Natural killer cell treated with Interleukin-12 subunit alpha and Interleukin-12 subunit beta and Interleukin-15 and Interleukin-18, amount 100 ng/mL, for 72 hours (primary cell): ENCODE data around the gene OSMR. TPM values are rescaled to one million over a fixed set of nuclear protein-coding genes. Genes with fewer than 3 reads are reported as not detected.

ENCODE experiments used
- ATAC-seq, 2 donors: fragments of 150-1000 bp; cut with Tn5 transposase in 1 of 2; sonication (Bioruptor Pico), chemical (Tn5 transposase) in 1 of 2; 2 replicates each; pipeline ENCODE4 v1.10.0; 2021
- DNase-seq: peaks from one replicate; pipeline ENCODE4 v3.0.0; 2022; ENCODE audit warnings: low spot score
- H3K27ac Mint-ChIP-seq, 2 donors: 1 replicate in 1 of 2; 2 replicates in 1 of 2; pipeline ENCODE4 v1.8.0; 2022; ENCODE audit warnings: mixed read lengths in 2 of 2, mild to moderate bottlenecking in 1 of 2, moderate library complexity in 1 of 2
- H3K27me3 Mint-ChIP-seq, 2 donors: 1 replicate in 1 of 2; 2 replicates in 1 of 2; pipeline ENCODE4 v1.8.0; 2022; ENCODE audit warnings: mixed read lengths in 2 of 2
- H3K36me3 Mint-ChIP-seq: one replicate; pipeline ENCODE4 v1.8.0; 2022; ENCODE audit warnings: mixed read lengths
- H3K4me1 Mint-ChIP-seq, 2 donors: 1 replicate in 1 of 2; 2 replicates in 1 of 2; pipeline ENCODE4 v1.8.0; 2022; ENCODE audit warnings: low read depth in 2 of 2, mixed read lengths in 2 of 2, mild to moderate bottlenecking in 1 of 2
- H3K4me3 Mint-ChIP-seq: one replicate; pipeline ENCODE4 v1.8.0; 2022; ENCODE audit warnings: mixed read lengths
- H3K9me3 Mint-ChIP-seq: 2 replicates; pipeline ENCODE4 v1.8.0; 2022; ENCODE audit warnings: mixed read lengths
- total RNA-seq, 2 donors: library from RNA; stranded (reverse); gene quantifications; one replicate each; pipeline ENCODE4 v1.2.3, GENCODE V29; 2022

The OSMR gene
- total RNA-seq, 2 donors from 2014 or later, result 0.17 to 0.36 TPM

DNA sequence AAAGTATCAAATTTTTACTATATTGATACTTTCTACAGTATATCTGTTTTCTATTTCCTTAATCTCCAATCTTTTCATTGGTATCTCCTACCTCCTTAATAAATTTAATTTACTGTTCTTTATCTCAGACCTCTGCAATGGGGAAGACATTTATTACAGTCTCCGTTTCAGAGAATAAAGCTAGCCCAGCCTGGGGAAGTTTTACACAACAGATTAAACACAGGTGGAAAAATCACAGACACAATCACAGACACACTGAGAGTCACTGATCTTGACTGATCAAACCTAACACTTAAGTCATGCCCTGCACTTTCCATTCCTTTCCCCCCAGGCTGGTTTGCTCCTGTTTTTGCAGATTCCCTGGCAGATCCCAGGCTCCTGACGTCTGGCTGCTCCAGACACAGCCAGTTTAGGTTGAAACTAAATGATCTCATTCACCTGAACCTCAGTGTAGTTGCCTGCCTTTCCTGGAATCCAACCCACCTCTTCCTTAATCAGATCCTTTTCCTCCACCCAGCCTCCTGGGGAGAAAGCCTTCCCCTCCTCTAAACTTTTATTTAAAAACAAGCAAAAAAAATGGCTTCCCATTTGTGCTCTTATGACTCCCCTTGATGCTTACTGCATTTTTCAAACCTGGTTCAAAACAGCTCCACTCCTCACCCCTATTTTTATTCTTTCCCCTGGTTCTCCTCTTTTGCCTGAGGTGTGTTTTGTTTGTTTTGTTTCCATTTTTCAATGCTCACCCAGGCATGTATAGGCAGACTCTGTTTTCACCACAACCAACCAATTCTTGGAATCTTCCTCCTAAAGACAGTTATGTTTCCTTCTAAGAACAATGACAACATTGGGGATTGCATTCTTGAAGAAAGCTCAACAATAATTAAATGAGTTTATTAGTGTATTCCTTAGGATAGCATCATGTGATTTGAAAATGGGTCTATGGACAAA lies 29.5 kb upstream of the OSMR start:
- H3K36me3 Mint-ChIP-seq, result no peaks in the 10 kb centered on the region
- H3K4me1 Mint-ChIP-seq, result no peaks in the 10 kb centered on the region
- H3K27ac Mint-ChIP-seq, result no peak overlapping the region
- peaks cover 30 to 52% of the 10 kb centered on the region in 2 donors for H3K27me3 Mint-ChIP-seq
- H3K4me3 Mint-ChIP-seq, result no peak overlapping the region
- no peaks in the 10 kb centered on the region for H3K9me3 Mint-ChIP-seq
- ATAC-seq, result no peak
- no peak for DNase-seq

DNA sequence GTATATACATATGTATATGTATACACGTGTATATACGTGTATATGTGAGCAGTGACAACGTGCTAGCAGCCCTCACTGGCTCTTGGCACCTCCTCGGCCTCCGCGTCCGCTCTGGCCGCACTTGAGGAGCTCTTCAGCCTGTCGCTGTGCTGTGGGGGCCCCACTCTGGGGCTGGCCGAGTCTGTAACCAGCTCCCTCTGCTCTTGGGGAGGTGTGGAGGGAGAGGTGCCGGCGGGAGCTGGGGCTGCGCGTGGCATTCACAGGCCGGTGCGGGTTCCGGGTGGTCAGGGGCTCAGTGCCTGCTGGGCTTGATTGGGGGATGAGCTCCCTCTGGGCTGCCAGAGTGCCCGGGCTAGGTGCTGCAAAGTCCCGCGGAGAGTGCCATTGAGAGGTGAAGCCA lies 24.1 kb upstream of the OSMR start:
- Mint-ChIP-seq H3K27ac (no peak overlapping the region), H3K27me3 (peaks cover 6 to 18% of the 10 kb centered on the region in 2 donors), H3K36me3 (no peaks in the 10 kb centered on the region), H3K4me1 (no peaks in the 10 kb centered on the region), H3K9me3 (no peaks in the 10 kb centered on the region), H3K4me3 (no peak overlapping the region)
- ATAC-seq (no peak), DNase-seq (no peak)

DNA sequence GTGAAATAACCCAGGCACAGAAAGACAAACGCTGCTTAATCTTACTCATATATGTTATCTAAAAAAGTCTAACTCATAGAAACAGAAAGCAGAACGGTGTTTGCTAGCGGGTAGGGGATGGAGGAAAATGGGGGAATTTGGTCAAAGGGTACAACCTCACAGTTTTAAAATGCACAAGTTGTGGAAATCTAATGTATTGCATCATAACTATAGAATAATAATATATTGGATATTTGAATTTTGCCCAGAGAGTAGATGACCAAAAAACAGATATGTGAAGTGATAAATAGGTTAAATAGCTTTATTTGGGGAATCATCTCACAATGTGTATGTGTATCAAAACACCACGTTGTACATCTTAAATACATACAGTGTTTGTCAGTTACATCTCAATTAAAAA lies 22.3 kb upstream of the OSMR start:
- no peak for ATAC-seq
- Mint-ChIP-seq H3K4me3 (no peak overlapping the region), H3K36me3 (no peaks in the 10 kb centered on the region), H3K27me3 (peaks cover 7 to 9% of the 10 kb centered on the region in 2 donors), H3K9me3 (no peaks in the 10 kb centered on the region), H3K27ac (no peak overlapping the region), H3K4me1 (no peaks in the 10 kb centered on the region)
- DNase-seq, result no peak

DNA sequence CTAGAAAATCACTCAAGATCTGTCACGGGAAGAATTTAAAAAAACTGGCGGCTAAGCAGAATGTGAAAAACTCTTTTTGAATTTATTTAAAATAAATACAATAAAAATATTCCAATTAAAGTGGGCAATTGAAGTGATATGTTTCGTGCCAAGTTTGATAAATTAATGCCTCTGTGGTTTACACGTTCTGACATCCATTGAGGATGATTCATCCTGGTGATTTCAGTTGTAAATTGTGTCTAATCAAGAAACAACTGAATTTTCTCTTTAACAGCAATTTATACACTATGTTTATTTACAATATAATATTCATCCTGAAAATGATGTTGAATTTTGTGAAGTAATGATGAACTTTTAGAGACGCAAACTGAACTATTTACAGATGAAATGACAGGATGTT lies 21.0 kb upstream of the OSMR start:
- Mint-ChIP-seq H3K4me3 (peak overlapping the region; percentile 3), H3K4me1 (no peaks in the 10 kb centered on the region)
- ATAC-seq, result no peak

DNA sequence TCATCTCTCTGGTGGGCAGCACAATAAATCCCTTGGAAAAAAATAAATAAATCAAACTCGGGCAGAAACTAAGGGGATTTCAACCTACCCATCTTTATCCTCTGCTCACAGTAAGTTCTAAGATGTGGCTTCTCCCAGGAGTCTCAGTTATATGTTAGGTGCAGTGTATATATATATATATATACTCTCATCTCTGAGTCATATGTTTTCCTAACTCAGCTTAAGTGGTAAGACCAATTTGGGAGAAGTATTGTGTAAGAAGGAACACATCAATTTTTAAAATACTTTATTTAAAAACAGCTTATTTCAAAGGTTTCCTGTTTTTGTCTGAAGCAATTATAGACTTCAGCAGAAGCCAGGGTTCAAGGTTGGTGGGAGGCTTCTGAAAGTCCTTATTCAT lies 20.3 kb upstream of the OSMR start:
- no peaks in the 10 kb centered on the region for H3K36me3 Mint-ChIP-seq
- ATAC-seq, result no peak
- H3K4me3 Mint-ChIP-seq, result no peak overlapping the region
- no peak for DNase-seq
- peaks cover 7 to 21% of the 10 kb centered on the region in 2 donors for H3K27me3 Mint-ChIP-seq
- H3K4me1 Mint-ChIP-seq, result no peaks in the 10 kb centered on the region
- H3K9me3 Mint-ChIP-seq, result no peaks in the 10 kb centered on the region
- H3K27ac Mint-ChIP-seq, result no peak overlapping the region

More for the DNA sequence above, 21.0 kb upstream of the OSMR start:
- no peak overlapping the region for H3K27ac Mint-ChIP-seq
- no peaks in the 10 kb centered on the region for H3K9me3 Mint-ChIP-seq
- no peak for DNase-seq
- peaks cover 7 to 17% of the 10 kb centered on the region in 2 donors for H3K27me3 Mint-ChIP-seq
- no peaks in the 10 kb centered on the region for H3K36me3 Mint-ChIP-seq

DNA sequence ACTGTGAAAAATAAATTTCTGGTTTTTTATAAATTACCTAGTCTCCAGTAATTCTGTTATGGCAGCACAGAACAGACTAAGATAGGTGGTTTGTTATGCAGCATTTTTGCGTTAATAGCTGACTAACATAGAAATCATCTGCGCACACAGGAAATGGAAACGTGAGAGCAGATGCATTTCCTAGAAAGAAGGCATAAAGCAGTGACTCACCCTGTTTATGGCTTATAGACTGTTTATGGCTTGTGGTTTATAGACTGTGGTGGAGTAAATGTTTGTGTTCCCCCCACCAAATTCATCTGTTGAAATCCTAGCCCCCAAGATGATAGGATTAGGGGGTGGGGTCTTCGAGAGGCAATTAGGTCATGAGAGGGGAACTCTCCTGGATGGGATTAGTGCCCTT lies 18.3 kb upstream of the OSMR start:
- Mint-ChIP-seq H3K4me3 (no peak overlapping the region), H3K27ac (no peak overlapping the region), H3K27me3 (peaks cover 18 to 21% of the 10 kb centered on the region in 2 donors), H3K9me3 (no peaks in the 10 kb centered on the region), H3K4me1 (peaks cover 0 to 8% of the 10 kb centered on the region in 2 donors), H3K36me3 (no peaks in the 10 kb centered on the region)
- ATAC-seq (peak in 1 of 2 donors; percentile 46), DNase-seq (no peak)

DNA sequence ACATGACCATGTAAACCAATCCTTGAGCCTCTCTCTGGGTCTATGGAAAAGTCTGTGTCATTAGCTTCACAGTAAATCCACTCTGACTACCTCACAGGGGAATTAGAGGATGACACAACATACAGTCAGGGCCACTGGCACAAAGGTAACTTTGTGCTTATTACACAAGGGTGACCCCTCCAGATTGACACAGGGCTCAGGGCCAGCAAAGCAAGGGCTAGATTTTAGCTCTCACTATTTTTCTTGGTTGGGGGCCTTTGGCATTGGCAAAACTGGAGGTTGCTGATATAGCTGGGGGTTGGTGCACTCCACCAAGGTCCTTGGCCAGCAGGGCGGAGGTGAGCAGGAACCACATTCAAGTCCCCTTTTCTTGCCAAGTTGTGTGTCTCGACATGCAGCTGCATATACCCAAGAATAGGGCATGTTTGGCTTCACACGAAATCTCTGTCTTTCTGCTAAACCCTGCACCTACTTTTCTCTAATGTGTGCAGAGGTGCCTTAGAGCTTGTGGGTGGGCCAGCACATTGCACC lies 15.2 kb upstream of the OSMR start:
- Mint-ChIP-seq H3K4me3 (no peak overlapping the region), H3K4me1 (peaks cover 0 to 8% of the 10 kb centered on the region in 2 donors), H3K36me3 (no peaks in the 10 kb centered on the region), H3K9me3 (no peaks in the 10 kb centered on the region), H3K27ac (no peak overlapping the region), H3K27me3 (peaks cover 22 to 23% of the 10 kb centered on the region in 2 donors)
- no peak for ATAC-seq
- no peak for DNase-seq

DNA sequence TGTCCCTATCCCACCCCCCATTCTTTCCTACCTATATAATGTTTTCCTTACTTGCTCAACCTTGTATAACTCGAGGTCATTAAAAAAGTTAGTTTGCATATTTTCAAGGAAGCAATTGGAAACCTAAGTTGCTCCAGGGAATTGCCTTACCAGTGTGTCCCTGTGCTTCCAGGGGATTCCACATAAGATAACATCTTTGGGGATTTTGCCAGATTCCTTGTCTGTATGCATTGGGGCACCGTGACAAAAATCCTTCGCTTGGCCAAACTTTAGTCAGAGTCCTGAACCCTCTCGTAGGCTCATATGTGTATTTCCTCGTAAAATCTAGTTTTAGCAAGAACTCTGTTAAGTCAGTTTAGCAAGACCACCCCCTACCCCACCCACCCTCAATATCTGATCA lies 14.7 kb upstream of the OSMR start:
- no peak overlapping the region for H3K4me3 Mint-ChIP-seq
- peaks cover 23 to 27% of the 10 kb centered on the region in 2 donors for H3K27me3 Mint-ChIP-seq
- DNase-seq (no peak), ATAC-seq (no peak)
- H3K27ac Mint-ChIP-seq, result no peak overlapping the region
- no peaks in the 10 kb centered on the region for H3K9me3 Mint-ChIP-seq
- H3K4me1 Mint-ChIP-seq, result peaks cover 0 to 8% of the 10 kb centered on the region in 2 donors
- no peaks in the 10 kb centered on the region for H3K36me3 Mint-ChIP-seq

DNA sequence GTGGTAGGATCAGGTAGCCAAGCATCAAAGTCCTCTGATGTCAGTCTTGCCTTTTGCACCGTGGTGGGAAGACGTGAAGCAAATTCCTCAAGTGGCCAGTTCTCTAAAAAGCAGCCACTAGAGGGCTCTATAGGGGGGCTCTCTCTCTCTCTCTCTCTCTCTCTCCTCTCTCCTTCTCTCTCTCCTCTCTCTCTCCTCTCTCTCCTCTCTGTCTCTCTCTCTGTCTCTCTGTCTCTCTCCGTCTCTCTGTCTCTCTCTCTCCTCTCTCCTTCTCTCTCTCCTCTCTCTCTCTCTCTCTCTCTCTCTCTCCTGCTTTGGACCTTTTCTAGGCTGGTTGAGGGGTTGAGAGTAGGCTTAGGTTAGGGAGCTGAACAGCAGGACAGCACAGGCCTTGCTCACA lies 13.9 kb upstream of the OSMR start:
- no peak overlapping the region for H3K27ac Mint-ChIP-seq
- H3K36me3 Mint-ChIP-seq, result no peaks in the 10 kb centered on the region
- H3K9me3 Mint-ChIP-seq, result no peaks in the 10 kb centered on the region
- peaks cover 21 to 25% of the 10 kb centered on the region in 2 donors for H3K27me3 Mint-ChIP-seq
- no peak overlapping the region for H3K4me3 Mint-ChIP-seq
- peaks cover 0 to 8% of the 10 kb centered on the region in 2 donors for H3K4me1 Mint-ChIP-seq
- DNase-seq, result no peak
- no peak for ATAC-seq

DNA sequence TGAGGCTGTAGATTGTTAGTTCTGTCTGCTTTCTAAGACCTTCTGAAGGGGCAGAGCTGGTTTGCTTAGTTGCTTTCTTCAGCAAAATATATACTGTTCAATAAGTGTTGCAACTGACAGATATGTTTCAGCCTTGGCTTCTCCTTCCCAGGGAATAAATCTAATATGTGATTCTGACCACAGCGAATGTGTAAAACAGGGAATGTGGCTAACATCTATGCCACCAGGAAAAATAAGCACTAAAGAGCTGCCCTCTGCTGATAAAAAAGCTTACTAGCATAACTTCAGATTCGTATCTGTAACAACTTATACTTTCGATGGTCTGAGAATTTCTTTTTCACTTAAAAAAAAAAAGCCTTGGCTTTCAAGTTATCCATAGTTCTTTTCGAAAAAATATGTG lies 13.0 kb upstream of the OSMR start:
- DNase-seq (no peak), ATAC-seq (no peak)
- Mint-ChIP-seq H3K9me3 (no peaks in the 10 kb centered on the region), H3K27me3 (peaks cover 23% of the 10 kb centered on the region in 2 donors), H3K36me3 (no peaks in the 10 kb centered on the region), H3K27ac (no peak overlapping the region), H3K4me1 (peaks cover 0 to 8% of the 10 kb centered on the region in 2 donors), H3K4me3 (no peak overlapping the region)

DNA sequence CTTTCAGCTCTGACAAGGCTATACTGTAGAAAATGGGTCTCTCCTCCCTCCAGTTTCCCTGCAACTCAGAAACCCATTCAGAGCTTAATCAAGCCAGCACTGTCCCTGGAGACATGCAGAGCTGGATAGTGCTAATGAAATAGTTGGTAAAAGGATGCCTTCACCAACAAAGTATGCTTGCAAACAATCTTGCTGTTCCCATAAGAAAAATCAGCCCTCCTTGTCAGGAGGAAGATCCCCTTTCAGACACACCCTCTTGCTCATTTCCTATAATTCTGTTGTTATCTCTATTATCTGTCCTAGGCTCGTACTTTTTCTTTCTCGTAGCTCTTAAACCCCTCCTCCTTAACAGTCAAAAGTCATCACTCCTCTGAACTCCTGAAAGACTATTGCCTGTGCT lies 9.9 kb upstream of the OSMR start:
- no peak for ATAC-seq
- Mint-ChIP-seq H3K27ac (no peak overlapping the region), H3K4me3 (no peak overlapping the region), H3K27me3 (peaks cover 15 to 49% of the 10 kb centered on the region in 2 donors), H3K9me3 (no peaks in the 10 kb centered on the region), H3K4me1 (peaks cover 0 to 8% of the 10 kb centered on the region in 2 donors), H3K36me3 (no peaks in the 10 kb centered on the region)
- DNase-seq, result no peak

DNA sequence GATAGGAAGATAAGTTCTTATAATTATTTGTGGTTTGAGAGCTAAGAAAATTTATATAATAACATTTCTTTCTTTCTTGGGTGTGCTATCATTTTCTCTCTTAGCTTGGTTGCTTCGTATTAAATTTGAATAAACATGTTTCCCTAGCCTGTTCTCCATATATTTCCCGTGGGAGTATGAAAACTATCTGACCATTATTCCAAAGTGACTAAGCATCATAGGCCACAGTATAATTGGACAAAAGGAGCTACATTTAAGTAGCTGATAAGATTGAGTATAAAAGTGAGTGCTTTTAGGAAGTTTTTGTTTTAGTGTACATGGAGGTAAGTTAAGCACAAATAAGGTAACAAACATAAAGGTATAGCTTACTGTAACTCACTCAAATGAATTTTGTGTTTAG lies 8.4 kb upstream of the OSMR start:
- DNase-seq, result no peak
- H3K9me3 Mint-ChIP-seq, result no peaks in the 10 kb centered on the region
- H3K4me3 Mint-ChIP-seq, result no peak overlapping the region
- ATAC-seq, result no peak
- H3K27ac Mint-ChIP-seq, result no peak overlapping the region
- no peaks in the 10 kb centered on the region for H3K36me3 Mint-ChIP-seq
- no peaks in the 10 kb centered on the region for H3K4me1 Mint-ChIP-seq
- peaks cover 19 to 48% of the 10 kb centered on the region in 2 donors for H3K27me3 Mint-ChIP-seq

DNA sequence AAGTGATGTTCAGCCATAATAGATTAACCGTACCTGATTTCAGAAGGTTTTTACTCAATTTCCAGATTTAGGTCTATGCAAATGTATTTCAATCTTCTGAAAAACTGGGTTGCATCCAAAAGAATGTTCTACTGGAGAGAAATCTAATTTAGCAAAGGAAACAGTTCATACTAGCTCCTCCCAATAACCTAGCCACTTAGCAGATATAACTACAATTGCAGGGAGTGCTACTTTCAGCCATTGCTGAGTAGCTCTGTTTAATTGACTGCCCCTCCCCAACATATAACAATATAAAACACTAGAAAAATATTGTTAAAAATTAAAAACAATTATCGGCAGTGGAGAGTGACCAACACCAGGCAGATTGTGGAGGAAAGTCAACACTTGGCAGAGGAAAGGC lies 7.9 kb upstream of the OSMR start:
- Mint-ChIP-seq H3K27ac (no peak overlapping the region), H3K36me3 (no peaks in the 10 kb centered on the region), H3K4me1 (no peaks in the 10 kb centered on the region), H3K4me3 (no peak overlapping the region), H3K27me3 (peaks cover 24 to 53% of the 10 kb centered on the region in 2 donors), H3K9me3 (no peaks in the 10 kb centered on the region)
- DNase-seq, result no peak
- ATAC-seq, result no peak

DNA sequence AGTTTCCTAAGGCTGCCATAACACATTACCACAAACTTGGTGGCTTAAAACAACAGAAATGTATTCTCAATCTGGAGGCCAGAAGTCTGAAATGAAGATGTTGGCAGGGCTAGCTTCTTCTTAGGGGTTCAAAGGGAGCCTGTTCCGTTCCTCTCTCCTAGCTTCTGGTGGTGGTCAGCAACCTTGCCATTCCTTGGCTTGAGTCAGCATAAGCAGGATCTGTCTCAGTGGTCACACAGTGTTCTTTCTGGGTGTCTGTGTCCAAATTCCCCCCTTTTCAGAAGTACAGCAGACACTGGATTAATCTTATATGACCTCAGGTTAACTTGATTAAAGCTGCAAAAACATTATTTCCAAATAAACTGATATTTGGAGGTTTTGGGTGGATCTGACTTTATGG lies 2.1 kb upstream of the OSMR start:
- no peak for ATAC-seq
- H3K27ac Mint-ChIP-seq, result no peak overlapping the region
- no peak overlapping the region for H3K4me3 Mint-ChIP-seq
- DNase-seq, result no peak
- H3K9me3 Mint-ChIP-seq, result no peaks in the 10 kb centered on the region
- peaks cover 5 to 6% of the 10 kb centered on the region in 2 donors for H3K4me1 Mint-ChIP-seq
- peaks cover 49 to 66% of the 10 kb centered on the region in 2 donors for H3K27me3 Mint-ChIP-seq
- H3K36me3 Mint-ChIP-seq, result no peaks in the 10 kb centered on the region
